ENCODE data around the gene TC2N. TPM values are rescaled to one million over a fixed set of nuclear protein-coding genes. Genes with fewer than 3 reads are reported as not detected.
"Not testable (repeated sequence)": the region's sequence is repeated elsewhere in the genome, so short reads cannot be mapped to it uniquely, and the experiment has no call there.

The TC2N gene
- total RNA-seq, 1 experiment from 2014 or later: 82.7 TPM

DNA sequence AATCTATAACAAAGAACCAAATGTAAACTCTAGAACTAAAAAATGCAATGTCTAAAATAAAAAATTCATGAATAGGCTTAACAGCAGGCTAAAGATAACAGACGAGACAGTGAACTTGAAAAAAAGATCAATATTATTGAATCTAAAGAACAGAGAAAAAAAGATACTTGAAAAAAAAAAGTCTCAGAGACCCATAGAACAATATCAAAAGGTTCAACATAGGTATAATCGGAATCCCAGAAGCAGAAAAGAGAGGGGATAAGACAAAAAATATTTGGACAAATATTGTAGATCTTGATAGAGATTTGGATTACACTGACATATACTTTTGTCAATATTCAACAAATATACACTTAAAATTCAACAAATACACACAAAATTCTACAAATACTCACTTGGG, 56.6 kb downstream of the TC2N start:
- TF ChIP-seq, protein P1, sequence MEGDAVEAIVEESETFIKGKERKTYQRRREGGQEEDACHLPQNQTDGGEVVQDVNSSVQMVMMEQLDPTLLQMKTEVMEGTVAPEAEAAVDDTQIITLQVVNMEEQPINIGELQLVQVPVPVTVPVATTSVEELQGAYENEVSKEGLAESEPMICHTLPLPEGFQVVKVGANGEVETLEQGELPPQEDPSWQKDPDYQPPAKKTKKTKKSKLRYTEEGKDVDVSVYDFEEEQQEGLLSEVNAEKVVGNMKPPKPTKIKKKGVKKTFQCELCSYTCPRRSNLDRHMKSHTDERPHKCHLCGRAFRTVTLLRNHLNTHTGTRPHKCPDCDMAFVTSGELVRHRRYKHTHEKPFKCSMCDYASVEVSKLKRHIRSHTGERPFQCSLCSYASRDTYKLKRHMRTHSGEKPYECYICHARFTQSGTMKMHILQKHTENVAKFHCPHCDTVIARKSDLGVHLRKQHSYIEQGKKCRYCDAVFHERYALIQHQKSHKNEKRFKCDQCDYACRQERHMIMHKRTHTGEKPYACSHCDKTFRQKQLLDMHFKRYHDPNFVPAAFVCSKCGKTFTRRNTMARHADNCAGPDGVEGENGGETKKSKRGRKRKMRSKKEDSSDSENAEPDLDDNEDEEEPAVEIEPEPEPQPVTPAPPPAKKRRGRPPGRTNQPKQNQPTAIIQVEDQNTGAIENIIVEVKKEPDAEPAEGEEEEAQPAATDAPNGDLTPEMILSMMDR (IDR thresholded peaks at IDR 0.05; ENCODE audit: unreplicated experiment): no peak
- Mint-ChIP-seq H3K36me3 (ENCODE audit: insufficient read depth, unreplicated experiment) (peaks cover 37% of the 10 kb centered on the region), H3K27me3 (ENCODE audit: unreplicated experiment) (no peaks in the 10 kb centered on the region), H3K9me3 (ENCODE audit: low read depth, unreplicated experiment) (peaks cover 10% of the 10 kb centered on the region), H3K4me1 (ENCODE audit: low read depth, unreplicated experiment) (peaks cover 18% of the 10 kb centered on the region), H3K4me3 (ENCODE audit: low read depth, unreplicated experiment) (no peak overlapping the region), H3K27ac (ENCODE audit: unreplicated experiment) (no peak overlapping the region)
- intact Hi-C loops (cut with micrococcal nuclease; ENCODE audit: unreplicated experiment): no loop called here
- CTCF ChIA-PET: no interaction called here
- BruUV-seq (replicated peaks): no TSS peak
- DNase-seq: no peak

- peaks cover 38% of the 10 kb centered on the region for H3K36me3 Mint-ChIP-seq (ENCODE audit: insufficient read depth, unreplicated experiment)
- intact Hi-C loops (cut with micrococcal nuclease; ENCODE audit: unreplicated experiment): no loop called here
- TF ChIP-seq, protein P1 (IDR thresholded peaks at IDR 0.05; ENCODE audit: unreplicated experiment): no peak
- no peak overlapping the region for H3K4me3 Mint-ChIP-seq (ENCODE audit: low read depth, unreplicated experiment)
- no peak for DNase-seq
- H3K9me3 Mint-ChIP-seq (ENCODE audit: low read depth, unreplicated experiment): peaks cover 11% of the 10 kb centered on the region
- H3K27ac Mint-ChIP-seq (ENCODE audit: unreplicated experiment): no peak overlapping the region
- H3K27me3 Mint-ChIP-seq (ENCODE audit: unreplicated experiment): no peaks in the 10 kb centered on the region
- H3K4me1 Mint-ChIP-seq (ENCODE audit: low read depth, unreplicated experiment): no peaks in the 10 kb centered on the region
- CTCF ChIA-PET: no interaction called here
- BruUV-seq (replicated peaks): no TSS peak
Measured at GRCh38 chr14:91806716-91807115, 60.6 kb downstream of the TC2N start.

- intact Hi-C loops (cut with micrococcal nuclease; ENCODE audit: unreplicated experiment); H3K4me1 Mint-ChIP-seq (ENCODE audit: low read depth, unreplicated experiment); H3K4me3 Mint-ChIP-seq (ENCODE audit: low read depth, unreplicated experiment); H3K27me3 Mint-ChIP-seq (ENCODE audit: unreplicated experiment); BruUV-seq (replicated peaks); DNase-seq: not testable (repeated sequence)
- Mint-ChIP-seq H3K36me3 (ENCODE audit: insufficient read depth, unreplicated experiment) (peaks cover 38% of the 10 kb centered on the region), H3K27ac (ENCODE audit: unreplicated experiment) (peak overlapping the region; percentile 27), H3K9me3 (ENCODE audit: low read depth, unreplicated experiment) (peaks cover 11% of the 10 kb centered on the region)
- CTCF ChIA-PET: interaction anchor here (1.4 kb wide), 1 partner anchor 106 kb away, joined by 3 read pairs; no protein-coding TSS in a partner anchor
Measured at GRCh38 chr14:91806094-91806493, 61.2 kb downstream of the TC2N start.

DNA sequence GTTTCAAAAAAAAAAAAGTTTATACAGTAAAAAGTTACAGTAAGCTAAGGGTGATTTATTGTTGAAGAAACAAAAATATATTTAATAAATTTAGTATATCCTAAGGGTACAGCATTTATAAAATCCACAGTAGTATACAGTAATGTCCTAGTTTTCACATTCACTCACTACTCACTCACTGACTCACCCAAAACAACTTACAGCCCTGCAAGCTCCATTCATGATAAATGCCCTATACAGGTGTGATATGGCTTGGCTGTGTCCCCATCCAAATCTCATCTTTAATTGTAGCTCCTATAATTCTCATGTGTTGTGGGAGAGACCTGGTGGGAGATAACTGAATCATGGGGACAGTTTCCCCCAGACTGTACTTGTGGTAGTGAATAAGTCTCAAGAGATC, 61.7 kb downstream of the TC2N start:
- H3K27me3 Mint-ChIP-seq (ENCODE audit: unreplicated experiment): no peaks in the 10 kb centered on the region
- no peak overlapping the region for H3K27ac Mint-ChIP-seq (ENCODE audit: unreplicated experiment)
- intact Hi-C loops (cut with micrococcal nuclease; ENCODE audit: unreplicated experiment): no loop called here
- BruUV-seq (replicated peaks): no TSS peak
- H3K4me1 Mint-ChIP-seq (ENCODE audit: low read depth, unreplicated experiment): no peaks in the 10 kb centered on the region
- no peak for DNase-seq
- H3K36me3 Mint-ChIP-seq (ENCODE audit: insufficient read depth, unreplicated experiment): peaks cover 34% of the 10 kb centered on the region
- CTCF ChIA-PET: interaction anchor here (1.4 kb wide), 1 partner anchor 106 kb away, joined by 3 read pairs; no protein-coding TSS in a partner anchor
- peaks cover 11% of the 10 kb centered on the region for H3K9me3 Mint-ChIP-seq (ENCODE audit: low read depth, unreplicated experiment)
- no peak overlapping the region for H3K4me3 Mint-ChIP-seq (ENCODE audit: low read depth, unreplicated experiment)
- TF ChIP-seq, protein P1 (IDR thresholded peaks at IDR 0.05; ENCODE audit: unreplicated experiment): no peak

GRCh38 chr14:91801358-91801757, 66.0 kb downstream of the TC2N start:
- BruUV-seq (replicated peaks): no TSS peak
- TF ChIP-seq, protein P1 (IDR thresholded peaks at IDR 0.05; ENCODE audit: unreplicated experiment): no peak
- CTCF ChIA-PET: no interaction called here
- H3K27me3 Mint-ChIP-seq (ENCODE audit: unreplicated experiment): no peaks in the 10 kb centered on the region
- H3K4me3 Mint-ChIP-seq (ENCODE audit: low read depth, unreplicated experiment): no peak overlapping the region
- H3K9me3 Mint-ChIP-seq (ENCODE audit: low read depth, unreplicated experiment): peaks cover 7% of the 10 kb centered on the region
- DNase-seq: no peak
- peaks cover 8% of the 10 kb centered on the region for H3K36me3 Mint-ChIP-seq (ENCODE audit: insufficient read depth, unreplicated experiment)
- H3K4me1 Mint-ChIP-seq (ENCODE audit: low read depth, unreplicated experiment): no peaks in the 10 kb centered on the region
- intact Hi-C loops (cut with micrococcal nuclease; ENCODE audit: unreplicated experiment): no loop called here
- H3K27ac Mint-ChIP-seq (ENCODE audit: unreplicated experiment): no peak overlapping the region

Measured in Calu3 (cell line).